ENCODE data around the gene STEAP4. TPM values are rescaled to one million over a fixed set of nuclear protein-coding genes. Genes with fewer than 3 reads are reported as not detected.

The STEAP4 gene
- total and polyA plus RNA-seq, 9 of the 15 experiments (the other 6 are each of a cell fraction or from before 2014, with no cell fraction given), result 0.07 TPM; not detected in 8

GRCh38 chr7:88322151-88322550 is 15.5 kb upstream of the STEAP4 start:
- ChIA-PET POLR2A (interaction anchor here (1.0 kb wide), 1 partner anchor 35 kb away, joined by 3 read pairs; no protein-coding TSS in a partner anchor), CTCF (ENCODE audit: low intra/inter-chr PET ratio) (no interaction called here)
- BruUV-seq (replicated peaks), result no TSS peak
- H3K4me2 ChIP-seq (ENCODE audit: insufficient read depth, low read length), result no peak overlapping the region
- no peaks in the 10 kb centered on the region for H3K36me3 ChIP-seq (ENCODE audit: control insufficient read depth, insufficient read depth, low read length)
- no peak overlapping the region for H3K27ac ChIP-seq (ENCODE audit: extremely low read depth, low read depth, low read length)
- intact Hi-C loops (cut with micrococcal nuclease), result no loop called here
- no peak overlapping the region for H2AFZ ChIP-seq (ENCODE audit: low read depth, low read length)
- no peak for FAIRE-seq
- no peak overlapping the region for H3K4me3 ChIP-seq
- 0% methylated on average over 3 of the region's 3 CpGs for WGBS (ENCODE audit: insufficient coverage, low coverage, missing lambda C conversion rate)
- H3K27me3 ChIP-seq (ENCODE audit: control insufficient read depth in 2 of 2, insufficient read depth in 2 of 2, low read length in 2 of 2), result no peaks in the 10 kb centered on the region
- no peaks in the 10 kb centered on the region for H3K4me1 ChIP-seq (replicated peaks in 1 of 2; ENCODE audit: control insufficient read depth in 2 of 2, insufficient read depth in 2 of 2, low read length in 2 of 2)
- H3K9me3 ChIP-seq (replicated peaks; ENCODE audit: control insufficient read depth, insufficient read depth, low read depth, low read length), result no peaks in the 10 kb centered on the region
- no peak for ATAC-seq
- no peaks in the 10 kb centered on the region for H4K20me1 ChIP-seq (replicated peaks; ENCODE audit: control insufficient read depth, insufficient read depth, low read length)
- TF ChIP-seq ZNF57 (CRISPR knock-in tag; IDR thresholded peaks at IDR 0.05) (no peak), PTBP1 (IDR thresholded peaks at IDR 0.05; ENCODE audit: low read depth, low read length) (no peak), ZNF431 (CRISPR knock-in tag; IDR thresholded peaks at IDR 0.05) (no peak), RBM39 (optimal IDR thresholded peaks at IDR 0.05; ENCODE audit: low read depth, low read length) (no peak), SLC30A9 (CRISPR knock-in tag; IDR thresholded peaks at IDR 0.05) (no peak), MEF2A (IDR thresholded peaks at IDR 0.05; ENCODE audit: control insufficient read depth, low read depth, low read length) (no peak), RBM14 (IDR thresholded peaks at IDR 0.05; ENCODE audit: borderline replicate concordance, insufficient read depth, low read depth, low read length) (no peak)
- no peak for DNase-seq (ENCODE audit: extremely low read depth in 1 of 4, low spot score in 3 of 4)
- in situ Hi-C loops (cut with MboI), result no loop called here
- no peaks in the 10 kb centered on the region for H3K9me1 ChIP-seq (ENCODE audit: control insufficient read depth, insufficient read depth, low read length)
- no peaks in the 10 kb centered on the region for H3K79me2 ChIP-seq (ENCODE audit: control insufficient read depth, insufficient read depth, low read length)
- H3K9ac ChIP-seq (ENCODE audit: insufficient read depth in 1 of 2, low read depth in 2 of 2, low read length in 2 of 2), result no peak overlapping the region

GRCh38 chr7:88321694-88322093 is 15.0 kb upstream of the STEAP4 start:
- Histone ChIP-seq H3K9me1 (ENCODE audit: control insufficient read depth, insufficient read depth, low read length) (no peaks in the 10 kb centered on the region), H3K27me3 (ENCODE audit: control insufficient read depth in 2 of 2, insufficient read depth in 2 of 2, low read length in 2 of 2) (no peaks in the 10 kb centered on the region), H3K27ac (ENCODE audit: extremely low read depth, low read depth, low read length) (no peak overlapping the region), H3K36me3 (ENCODE audit: control insufficient read depth, insufficient read depth, low read length) (no peaks in the 10 kb centered on the region), H2AFZ (ENCODE audit: low read depth, low read length) (no peak overlapping the region), H3K9ac (ENCODE audit: insufficient read depth in 1 of 2, low read depth in 2 of 2, low read length in 2 of 2) (no peak overlapping the region), H3K9me3 (replicated peaks; ENCODE audit: control insufficient read depth, insufficient read depth, low read depth, low read length) (no peaks in the 10 kb centered on the region), H3K4me3 (no peak overlapping the region), H3K79me2 (ENCODE audit: control insufficient read depth, insufficient read depth, low read length) (no peaks in the 10 kb centered on the region), H3K4me1 (replicated peaks in 1 of 2; ENCODE audit: control insufficient read depth in 2 of 2, insufficient read depth in 2 of 2, low read length in 2 of 2) (no peaks in the 10 kb centered on the region), H4K20me1 (replicated peaks; ENCODE audit: control insufficient read depth, insufficient read depth, low read length) (no peaks in the 10 kb centered on the region), H3K4me2 (ENCODE audit: insufficient read depth, low read length) (no peak overlapping the region)
- FAIRE-seq (no peak), DNase-seq (ENCODE audit: extremely low read depth in 1 of 4, low spot score in 3 of 4) (no peak), ATAC-seq (no peak)
- intact Hi-C loops (cut with micrococcal nuclease), result no loop called here
- no TSS peak for BruUV-seq (replicated peaks)
- in situ Hi-C loops (cut with MboI), result no loop called here
- ChIA-PET POLR2A (interaction anchor here (1.0 kb wide), 1 partner anchor 34 kb away, joined by 3 read pairs; no protein-coding TSS in a partner anchor), CTCF (ENCODE audit: low intra/inter-chr PET ratio) (no interaction called here)
- 0% methylated on average over 1 of the region's 1 CpG for WGBS (ENCODE audit: insufficient coverage, low coverage, missing lambda C conversion rate)
- no peak for TF ChIP-seq ZNF778 (CRISPR knock-in tag; IDR thresholded peaks at IDR 0.05)
- no peak for TF ChIP-seq GATAD2B (IDR thresholded peaks at IDR 0.05; ENCODE audit: borderline replicate concordance)
- TF ChIP-seq ZNF277 (CRISPR knock-in tag; IDR thresholded peaks at IDR 0.05; ENCODE audit: borderline replicate concordance), result no peak
- TF ChIP-seq ZFPM2 (CRISPR knock-in tag; IDR thresholded peaks at IDR 0.05), result no peak
- no peak for TF ChIP-seq ZBTB17 (CRISPR knock-in tag; IDR thresholded peaks at IDR 0.05)
- no peak for TF ChIP-seq NFRKB (IDR thresholded peaks at IDR 0.05; ENCODE audit: low read depth)
- no peak for TF ChIP-seq TCF3 (CRISPR knock-in tag; IDR thresholded peaks at IDR 0.05)
